22Rv1 (cell line): ENCODE data around the gene RUSC2.

Experiments used
- CTCF ChIP-seq: fragments of 450-650 bp; IDR thresholded peaks from 2 replicates; pipeline ENCODE4 v1.5.1; 2017; ENCODE audit warnings: mild to moderate bottlenecking
- ZFX ChIP-seq: fragments of 450-650 bp; IDR thresholded peaks from 2 replicates; pipeline ENCODE4 v1.6.1; 2017; ENCODE audit warnings: antibody characterized with exemption, borderline replicate concordance

- TF ChIP-seq CTCF: no peak
- no peak for TF ChIP-seq ZFX
Observed at GRCh38 chr9:35500130-35500748, 10.3 kb downstream of the RUSC2 start.
